ENCODE results near the gene BAZ2B.

The BAZ2B gene

GRCh38 chr2:159516241-159516758, 100.0 kb downstream of the BAZ2B start:
- Histone ChIP-seq H3K4me3 (peak overlapping the region; percentile 57), H3K27ac (peak overlapping the region; percentile 6 to 33)
- DNase-seq (ENCODE audit: low spot score), result no peak
- TF ChIP-seq CTCF (IDR thresholded peaks at IDR 0.05), result no peak

GRCh38 chr2:159515441-159515840, 100.9 kb downstream of the BAZ2B start:
- Histone ChIP-seq H3K27ac (no peak overlapping the region), H3K4me3 (no peak overlapping the region)
- TF ChIP-seq CTCF (IDR thresholded peaks at IDR 0.05), result no peak
- DNase-seq (ENCODE audit: low spot score), result no peak

- no peak overlapping the region for H3K27ac ChIP-seq
- DNase-seq (ENCODE audit: low spot score), result no peak
- no peak overlapping the region for H3K4me3 ChIP-seq
- no peak for TF ChIP-seq CTCF (IDR thresholded peaks at IDR 0.05)
Measured at GRCh38 chr2:159513745-159514144, 102.6 kb downstream of the BAZ2B start.

DNA sequence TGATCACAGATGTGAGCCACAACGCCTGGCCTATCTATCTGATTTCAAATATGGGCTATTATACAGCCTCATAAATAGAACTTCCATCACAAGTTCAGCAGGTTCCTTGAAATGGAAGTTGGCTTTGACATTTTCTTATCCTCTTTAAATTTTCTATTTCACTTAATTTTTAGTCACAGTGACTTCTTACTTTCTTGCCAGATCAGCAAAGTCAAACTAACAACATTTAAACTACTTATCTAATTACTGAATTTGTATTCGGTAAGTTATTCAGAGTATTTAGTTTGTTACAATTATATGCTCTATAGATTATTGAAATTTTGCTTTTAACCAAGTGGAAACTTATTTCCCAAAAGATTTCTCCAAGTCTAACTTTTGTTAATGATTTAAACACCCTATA, 108.2 kb downstream of the BAZ2B start:
- DNase-seq (ENCODE audit: low spot score), result no peak
- Histone ChIP-seq H3K4me3 (no peak overlapping the region), H3K27ac (no peak overlapping the region)
- TF ChIP-seq CTCF (IDR thresholded peaks at IDR 0.05), result no peak

DNA sequence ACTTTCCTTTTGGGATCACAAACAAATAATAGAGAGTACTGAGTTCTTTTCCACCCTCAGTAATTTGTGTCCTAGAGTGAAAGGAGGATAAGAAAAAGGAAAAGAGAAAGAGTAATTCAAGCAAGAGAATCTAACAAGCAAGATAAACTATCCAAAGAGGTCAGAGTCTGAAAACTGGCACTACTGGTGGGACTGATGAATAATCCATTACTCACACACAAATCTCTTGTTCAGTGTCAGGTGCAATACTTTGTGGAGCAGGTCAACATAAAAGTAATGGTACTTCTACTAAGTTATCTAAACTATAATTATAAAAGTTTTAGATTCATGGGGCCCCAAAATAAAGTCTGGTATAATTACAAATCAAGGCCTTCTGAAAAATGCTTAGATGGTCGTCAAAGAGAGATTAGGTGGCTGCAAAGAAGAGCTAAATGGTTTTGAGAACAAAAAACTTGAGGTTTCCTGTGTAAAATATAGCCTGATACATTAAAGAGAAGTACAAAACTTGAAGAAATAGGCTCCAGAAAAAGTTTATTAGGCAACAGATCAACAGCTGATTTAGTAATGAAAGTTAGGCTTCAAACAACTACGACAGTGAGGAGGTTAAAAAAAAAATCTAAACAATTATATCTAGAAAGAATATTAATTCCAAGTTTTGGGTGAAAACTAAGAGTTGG, 109.4 kb downstream of the BAZ2B start:
- TF ChIP-seq CTCF (IDR thresholded peaks at IDR 0.05), result no peak
- no peak overlapping the region for H3K4me3 ChIP-seq
- no peak overlapping the region for H3K27ac ChIP-seq
- DNase-seq (ENCODE audit: low spot score), result no peak

- no peak overlapping the region for H3K4me3 ChIP-seq
- no peak for DNase-seq (ENCODE audit: low spot score)
- no peak for TF ChIP-seq CTCF (IDR thresholded peaks at IDR 0.05)
- H3K27ac ChIP-seq, result no peak overlapping the region
Measured at GRCh38 chr2:159506202-159506601, 110.1 kb downstream of the BAZ2B start.

DNA sequence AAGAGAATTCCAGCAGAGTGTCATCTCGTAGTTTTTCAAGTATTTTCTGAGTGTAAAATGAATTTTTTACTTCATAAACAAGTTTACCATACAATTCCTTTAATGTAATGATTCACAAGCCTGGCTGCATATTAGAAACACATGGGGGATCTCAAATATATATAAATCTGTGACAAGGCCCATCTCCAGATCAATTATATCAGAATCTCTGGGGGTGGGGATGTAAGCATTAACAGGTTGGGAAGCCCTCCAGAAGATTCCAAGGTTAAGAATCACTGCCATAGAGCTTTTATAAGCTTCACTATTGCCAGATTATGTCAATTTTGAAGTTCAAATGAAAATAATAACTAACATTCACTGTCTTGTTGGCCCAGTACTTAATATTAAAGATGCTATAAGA, 111.2 kb downstream of the BAZ2B start:
- Histone ChIP-seq H3K4me3 (no peak overlapping the region), H3K27ac (no peak overlapping the region)
- no peak for TF ChIP-seq CTCF (IDR thresholded peaks at IDR 0.05)
- DNase-seq (ENCODE audit: low spot score), result no peak
